ENCODE measurements around the gene DMD. TPM values are rescaled to one million over a fixed set of nuclear protein-coding genes. Genes with fewer than 3 reads are reported as not detected.

Gene DMD
- total RNA-seq, 1 donor from 2014 or later = 22.2 TPM

GRCh38 chrX:32514986-32515385 lies 696.4 kb downstream of the DMD start:
- H3K27ac ChIP-seq (ENCODE audit: low read depth, low read length) = no peak overlapping the region
- no peaks in the 10 kb centered on the region for H3K4me1 ChIP-seq (ENCODE audit: insufficient read depth, low read length)
- no peak for TF ChIP-seq CTCF (IDR thresholded peaks at IDR 0.05; ENCODE audit: insufficient read depth, low read depth, low read length)
- TF ChIP-seq EZH2 (IDR thresholded peaks at IDR 0.05; ENCODE audit: insufficient read depth, low read length) = no peak
- H3K27ac Mint-ChIP-seq (ENCODE audit: unreplicated experiment) = no peak overlapping the region
- H2AFZ ChIP-seq (ENCODE audit: low read depth, low read length) = no peak overlapping the region
- FAIRE-seq (no peak), DNase-seq (ENCODE audit: low read depth) (no peak)
- H3K36me3 Mint-ChIP-seq (ENCODE audit: low read depth, unreplicated experiment) = no peaks in the 10 kb centered on the region
- H3K4me1 Mint-ChIP-seq (ENCODE audit: low read depth, unreplicated experiment) = no peaks in the 10 kb centered on the region
- H3K27me3 Mint-ChIP-seq (ENCODE audit: low read depth, unreplicated experiment) = no peaks in the 10 kb centered on the region
- H3K9me3 Mint-ChIP-seq (ENCODE audit: unreplicated experiment) = no peaks in the 10 kb centered on the region
- H3K4me3 ChIP-seq (ENCODE audit: insufficient read depth, low read depth, low read length) = no peak overlapping the region
- H3K4me2 ChIP-seq (ENCODE audit: low read length) = no peak overlapping the region
- no peaks in the 10 kb centered on the region for H3K79me2 ChIP-seq (ENCODE audit: insufficient read depth, low read length)
- no peak overlapping the region for H3K9ac ChIP-seq (ENCODE audit: low read length)
- H3K4me3 Mint-ChIP-seq (ENCODE audit: unreplicated experiment) = no peak overlapping the region
- no peaks in the 10 kb centered on the region for H3K27me3 ChIP-seq (ENCODE audit: insufficient read depth, low read length)
- no peaks in the 10 kb centered on the region for H4K20me1 ChIP-seq (ENCODE audit: insufficient read depth, low read length)
- no peaks in the 10 kb centered on the region for H3K9me3 ChIP-seq (ENCODE audit: insufficient read depth, low read depth, low read length)
- H3K36me3 ChIP-seq (ENCODE audit: insufficient read depth, low read length) = no peaks in the 10 kb centered on the region

- no peak overlapping the region for H2AFZ ChIP-seq (ENCODE audit: low read depth, low read length)
- H3K4me3 Mint-ChIP-seq (ENCODE audit: unreplicated experiment) = no peak overlapping the region
- H3K4me1 ChIP-seq (ENCODE audit: insufficient read depth, low read length) = no peaks in the 10 kb centered on the region
- no peak for TF ChIP-seq CTCF (IDR thresholded peaks at IDR 0.05; ENCODE audit: insufficient read depth, low read depth, low read length)
- FAIRE-seq (peak; percentile 66), DNase-seq (ENCODE audit: low read depth) (no peak)
- H3K4me1 Mint-ChIP-seq (ENCODE audit: low read depth, unreplicated experiment) = no peaks in the 10 kb centered on the region
- H3K27me3 ChIP-seq (ENCODE audit: insufficient read depth, low read length) = no peaks in the 10 kb centered on the region
- H3K9me3 ChIP-seq (ENCODE audit: insufficient read depth, low read depth, low read length) = no peaks in the 10 kb centered on the region
- H3K9ac ChIP-seq (ENCODE audit: low read length) = no peak overlapping the region
- no peaks in the 10 kb centered on the region for H3K36me3 ChIP-seq (ENCODE audit: insufficient read depth, low read length)
- H3K27ac ChIP-seq (ENCODE audit: low read depth, low read length) = no peak overlapping the region
- no peaks in the 10 kb centered on the region for H4K20me1 ChIP-seq (ENCODE audit: insufficient read depth, low read length)
- H3K27me3 Mint-ChIP-seq (ENCODE audit: low read depth, unreplicated experiment) = no peaks in the 10 kb centered on the region
- H3K79me2 ChIP-seq (ENCODE audit: insufficient read depth, low read length) = no peaks in the 10 kb centered on the region
- no peak overlapping the region for H3K27ac Mint-ChIP-seq (ENCODE audit: unreplicated experiment)
- no peak overlapping the region for H3K4me2 ChIP-seq (ENCODE audit: low read length)
- no peak overlapping the region for H3K4me3 ChIP-seq (ENCODE audit: insufficient read depth, low read depth, low read length)
- no peaks in the 10 kb centered on the region for H3K9me3 Mint-ChIP-seq (ENCODE audit: unreplicated experiment)
- no peaks in the 10 kb centered on the region for H3K36me3 Mint-ChIP-seq (ENCODE audit: low read depth, unreplicated experiment)
Measured at GRCh38 chrX:32501606-32502005, 709.7 kb downstream of the DMD start.

- Histone ChIP-seq H3K79me2 (ENCODE audit: insufficient read depth, low read length) (no peaks in the 10 kb centered on the region), H3K27me3 (ENCODE audit: insufficient read depth, low read length) (no peaks in the 10 kb centered on the region), H3K4me1 (ENCODE audit: insufficient read depth, low read length) (no peaks in the 10 kb centered on the region), H3K9me3 (ENCODE audit: insufficient read depth, low read depth, low read length) (no peaks in the 10 kb centered on the region), H3K9ac (ENCODE audit: low read length) (no peak overlapping the region), H3K4me2 (ENCODE audit: low read length) (no peak overlapping the region), H4K20me1 (ENCODE audit: insufficient read depth, low read length) (no peaks in the 10 kb centered on the region), H3K27ac (ENCODE audit: low read depth, low read length) (no peak overlapping the region), H2AFZ (ENCODE audit: low read depth, low read length) (no peak overlapping the region), H3K36me3 (ENCODE audit: insufficient read depth, low read length) (no peaks in the 10 kb centered on the region), H3K4me3 (ENCODE audit: insufficient read depth, low read depth, low read length) (no peak overlapping the region)
- FAIRE-seq = peak; percentile 43
- no peaks in the 10 kb centered on the region for H3K36me3 Mint-ChIP-seq (ENCODE audit: low read depth, unreplicated experiment)
- TF ChIP-seq EZH2 (IDR thresholded peaks at IDR 0.05; ENCODE audit: insufficient read depth, low read length) (no peak), CTCF (IDR thresholded peaks at IDR 0.05; ENCODE audit: insufficient read depth, low read depth, low read length) (no peak)
- no peak for DNase-seq (ENCODE audit: low read depth)
- no peak overlapping the region for H3K4me3 Mint-ChIP-seq (ENCODE audit: unreplicated experiment)
- H3K27ac Mint-ChIP-seq (ENCODE audit: unreplicated experiment) = no peak overlapping the region
- no peaks in the 10 kb centered on the region for H3K4me1 Mint-ChIP-seq (ENCODE audit: low read depth, unreplicated experiment)
- no peaks in the 10 kb centered on the region for H3K9me3 Mint-ChIP-seq (ENCODE audit: unreplicated experiment)
- no peaks in the 10 kb centered on the region for H3K27me3 Mint-ChIP-seq (ENCODE audit: low read depth, unreplicated experiment)
Measured at GRCh38 chrX:32496671-32497070, 714.7 kb downstream of the DMD start.

All from astrocyte (in vitro differentiated cells and primary cell).